ENCODE data around the gene LGALS16.
A peak's percentile ranks its signal among the peaks of the same experiment; 100 is the strongest.
"Not testable (repeated sequence)": the region's sequence is repeated elsewhere in the genome, so short reads cannot be mapped to it uniquely, and the experiment has no call there.

LGALS16 gene

GRCh38 chr19:39679056-39679790 is 23.5 kb downstream of the LGALS16 start:
- DNase-seq = peak in 1 of 2 donors; percentile 12

- DNase-seq = no peak
Observed at GRCh38 chr19:39679791-39680168, 24.1 kb downstream of the LGALS16 start.

GRCh38 chr19:39680593-39680992 is 24.9 kb downstream of the LGALS16 start:
- no peak for DNase-seq

GRCh38 chr19:39681416-39681815 is 25.7 kb downstream of the LGALS16 start:
- DNase-seq = no peak

GRCh38 chr19:39684267-39684666 is 28.6 kb downstream of the LGALS16 start:
- DNase-seq = no peak

GRCh38 chr19:39686739-39687138 is 31.0 kb downstream of the LGALS16 start:
- DNase-seq = no peak

- DNase-seq = not testable (repeated sequence)
Observed at GRCh38 chr19:39688637-39689036, 32.9 kb downstream of the LGALS16 start.

- DNase-seq = no peak
Observed at GRCh38 chr19:39692166-39692565, 36.5 kb downstream of the LGALS16 start.

- DNase-seq = no peak
Observed at GRCh38 chr19:39692822-39693221, 37.1 kb downstream of the LGALS16 start.

- DNase-seq = no peak
Observed at GRCh38 chr19:39695759-39696158, 40.0 kb downstream of the LGALS16 start.

- DNase-seq = no peak
Observed at GRCh38 chr19:39696387-39696786, 40.7 kb downstream of the LGALS16 start.

- DNase-seq = no peak
Observed at GRCh38 chr19:39698535-39698934, 42.8 kb downstream of the LGALS16 start.

GRCh38 chr19:39701291-39701690 is 45.6 kb downstream of the LGALS16 start:
- no peak for DNase-seq

- DNase-seq = no peak
Observed at GRCh38 chr19:39704181-39705044, 48.7 kb downstream of the LGALS16 start, which contains the start of gene LGALS14. LGALS14 (plus strand) TSS chr19:39704481; CDS start chr19:39704529, 48 bp downstream.

- peak in 1 of 2 donors; percentile 39 for DNase-seq
Observed at GRCh38 chr19:39705578-39706188, 50.0 kb downstream of the LGALS16 start.

GRCh38 chr19:39708594-39708993 is 52.9 kb downstream of the LGALS16 start:
- no peak for DNase-seq

- no peak for DNase-seq
Observed at GRCh38 chr19:39709026-39709872, 53.5 kb downstream of the LGALS16 start.
